H9 (cell line): ENCODE measurements around the gene GYS1. TPM values are rescaled to one million over a fixed set of nuclear protein-coding genes. Genes with fewer than 3 reads are reported as not detected.

ENCODE experiments used
- DNase-seq: peaks from one replicate; pipeline ENCODE4 v3.0.0-alpha.2; 2017
- H2AFZ ChIP-seq: one replicate; pipeline ENCODE4 v1.6.1; 2013; ENCODE audit warnings: mild to moderate bottlenecking, low read length, control low read depth, moderate library complexity
- H2AK5ac ChIP-seq: 2 replicates; pipeline ENCODE4 v1.6.1; 2013; ENCODE audit warnings: low read length, control low read depth, mixed read lengths; ENCODE audit not compliant: insufficient read length
- H2BK120ac ChIP-seq: one replicate; pipeline ENCODE4 v1.6.1; 2013; ENCODE audit warnings: low read depth, mild to moderate bottlenecking, low read length, control low read depth, inconsistent platforms; ENCODE audit not compliant: poor library complexity, severe bottlenecking
- H2BK12ac ChIP-seq: 2 replicates; pipeline ENCODE4 v1.6.1; 2013; ENCODE audit warnings: low read length, control low read depth, mixed read lengths, low read depth; ENCODE audit not compliant: insufficient read length
- H2BK15ac ChIP-seq: 2 replicates; pipeline ENCODE4 v1.6.1; 2013; ENCODE audit warnings: low read depth, low read length, control low read depth
- H2BK20ac ChIP-seq: one replicate; pipeline ENCODE4 v1.6.1; 2013; ENCODE audit warnings: low read depth, mild to moderate bottlenecking, low read length, control low read depth, inconsistent platforms; ENCODE audit not compliant: poor library complexity, severe bottlenecking
- H2BK5ac ChIP-seq: 2 replicates; pipeline ENCODE4 v1.6.1; 2013; ENCODE audit warnings: low read length, control low read depth, mixed read lengths; ENCODE audit not compliant: insufficient read length
- H3K14ac ChIP-seq: 2 replicates; pipeline ENCODE4 v1.6.1; 2013; ENCODE audit warnings: low read length, control low read depth; ENCODE audit not compliant: insufficient read depth
- H3K18ac ChIP-seq: 2 replicates; pipeline ENCODE4 v1.6.1; 2013; ENCODE audit warnings: low read depth, mild to moderate bottlenecking, mixed read lengths, low read length, control low read depth; ENCODE audit not compliant: insufficient read length
- H3K23ac ChIP-seq: 2 replicates; pipeline ENCODE4 v1.6.1; 2013; ENCODE audit warnings: low read length, control low read depth, mixed read lengths, low read depth; ENCODE audit not compliant: insufficient read length
- H3K23me2 ChIP-seq: 2 replicates; pipeline ENCODE4 v1.6.1; 2013; ENCODE audit warnings: low read depth, mild to moderate bottlenecking, mixed read lengths, low read length, control low read depth; ENCODE audit not compliant: insufficient read length, poor library complexity, severe bottlenecking
- H3K27ac ChIP-seq: 2 replicates; pipeline ENCODE4 v1.5.1; 2013; ENCODE audit warnings: low read length, control low read depth, mixed read lengths, low read depth; ENCODE audit not compliant: insufficient read length
- H3K27me3 ChIP-seq: 2 replicates; pipeline ENCODE4 v1.6.1; 2013; ENCODE audit warnings: low read length, control low read depth, inconsistent platforms; ENCODE audit not compliant: insufficient read depth
- H3K4ac ChIP-seq: 2 replicates; pipeline ENCODE4 v1.6.1; 2013; ENCODE audit warnings: low read depth, mild to moderate bottlenecking, control low read depth, inconsistent platforms, low read length, moderate library complexity
- H3K4me1 ChIP-seq: 2 replicates; pipeline ENCODE4 v1.6.1; 2013; ENCODE audit warnings: low read length, control low read depth, inconsistent platforms; ENCODE audit not compliant: insufficient read depth
- H3K4me2 ChIP-seq: 2 replicates; pipeline ENCODE4 v1.6.1; 2013; ENCODE audit warnings: low read length, control low read depth, mixed read lengths; ENCODE audit not compliant: insufficient read length, insufficient read depth
- H3K56ac ChIP-seq: 2 replicates; pipeline ENCODE4 v1.6.1; 2013; ENCODE audit warnings: low read depth, mild to moderate bottlenecking, mixed read lengths, low read length, control low read depth; ENCODE audit not compliant: insufficient read length
- H3K79me1 ChIP-seq: 2 replicates; pipeline ENCODE4 v1.6.1; 2013; ENCODE audit warnings: low read depth, mild to moderate bottlenecking, moderate library complexity, low read length, control low read depth, inconsistent platforms; ENCODE audit not compliant: insufficient read depth, poor library complexity, severe bottlenecking
- H3K79me2 ChIP-seq: 2 replicates; pipeline ENCODE4 v1.6.1; 2013; ENCODE audit warnings: low read length, control low read depth, inconsistent platforms; ENCODE audit not compliant: insufficient read depth
- H3K9ac ChIP-seq: 2 replicates; pipeline ENCODE4 v1.6.1; 2013; ENCODE audit warnings: low read length, control low read depth, mixed read lengths; ENCODE audit not compliant: insufficient read length; ENCODE audit errors: extremely low read depth
- H3K9me3 ChIP-seq: one replicate; pipeline ENCODE4 v1.6.1; 2013; ENCODE audit warnings: low read depth, low read length, inconsistent platforms; ENCODE audit not compliant: control insufficient read depth
- H3T11ph ChIP-seq: one replicate; pipeline ENCODE4 v1.6.1; 2013; ENCODE audit warnings: mild to moderate bottlenecking, low read length, control low read depth, inconsistent platforms
- H4K20me1 ChIP-seq: one replicate; pipeline ENCODE4 v1.6.1; 2013; ENCODE audit not compliant: control insufficient read depth, insufficient read length, insufficient read depth
- H4K5ac ChIP-seq: 2 replicates; pipeline ENCODE4 v1.6.1; 2013; ENCODE audit warnings: low read depth, mild to moderate bottlenecking, mixed read lengths, low read length, control low read depth; ENCODE audit not compliant: insufficient read length
- H4K8ac ChIP-seq: replicated peaks from 2 replicates; pipeline ENCODE4 v1.6.1; 2013; ENCODE audit warnings: low read length, control low read depth, mixed read lengths, low read depth; ENCODE audit not compliant: insufficient read length
- H4K91ac ChIP-seq: 2 replicates; pipeline ENCODE4 v1.6.1; 2013; ENCODE audit warnings: low read depth, mild to moderate bottlenecking, moderate library complexity, mixed read lengths, low read length, control low read depth; ENCODE audit not compliant: insufficient read length
- H3K27ac Mint-ChIP-seq, 3 experiments: 2 replicates in 2 of 3; 3 replicates in 1 of 3; pipeline ENCODE4 v1.8.0; 2020 to 2021; ENCODE audit warnings: mixed read lengths in 3 of 3, mild to moderate bottlenecking in 1 of 3, moderate library complexity in 1 of 3
- H3K27me3 Mint-ChIP-seq: 2 replicates; pipeline ENCODE4 v1.8.0; 2021; ENCODE audit warnings: low read depth, mild to moderate bottlenecking, moderate library complexity, mixed read lengths
- H3K36me3 Mint-ChIP-seq, 3 experiments: 2 replicates in 2 of 3; 3 replicates in 1 of 3; pipeline ENCODE4 v1.8.0; 2020 to 2021; ENCODE audit warnings: low read depth in 3 of 3, mixed read lengths in 3 of 3; ENCODE audit not compliant: insufficient read depth in 1 of 3
- H3K4me1 Mint-ChIP-seq, 2 experiments: 2 replicates each; pipeline ENCODE4 v1.8.0; 2020; ENCODE audit warnings: mixed read lengths in 2 of 2
- H3K4me3 Mint-ChIP-seq, 2 experiments: 2 replicates in 1 of 2; 3 replicates in 1 of 2; pipeline ENCODE4 v1.8.0; 2020 to 2021; ENCODE audit warnings: mild to moderate bottlenecking in 2 of 2, mixed read lengths in 2 of 2, moderate library complexity in 1 of 2
- H3K9me3 Mint-ChIP-seq, 2 experiments: 2 replicates in 1 of 2; 3 replicates in 1 of 2; pipeline ENCODE4 v1.8.0; 2020; ENCODE audit warnings: mild to moderate bottlenecking in 2 of 2, mixed read lengths in 2 of 2, moderate library complexity in 1 of 2
- WGBS: extraction: QIAGEN DNeasy Blood & Tissue Kit; methylation state at CpG from one replicate; pipeline ENCODE4 v1.1.7; 2013; ENCODE audit warnings: missing lambda C conversion rate, low lambda C conversion rate, mixed read lengths; ENCODE audit not compliant: insufficient read length; ENCODE audit errors: extremely low coverage; 5-methylcytosine and 5-hydroxymethylcytosine counted together
- total RNA-seq: library from RNA; stranded (reverse); gene quantifications from 2 replicates; pipeline ENCODE4 v1.2.1, GENCODE V29; 2021
- TF ChIP-seq, protein P1 (sequence below): fragments of 200-600 bp; sonication (generic); conservative IDR thresholded peaks from 3 replicates; pipeline ENCODE4 v1.8.0; 2021; ENCODE audit warnings: antibody characterized with exemption, mild to moderate bottlenecking

The GYS1 gene
- total RNA-seq, 1 experiment from 2014 or later = 44.3 TPM

DNA sequence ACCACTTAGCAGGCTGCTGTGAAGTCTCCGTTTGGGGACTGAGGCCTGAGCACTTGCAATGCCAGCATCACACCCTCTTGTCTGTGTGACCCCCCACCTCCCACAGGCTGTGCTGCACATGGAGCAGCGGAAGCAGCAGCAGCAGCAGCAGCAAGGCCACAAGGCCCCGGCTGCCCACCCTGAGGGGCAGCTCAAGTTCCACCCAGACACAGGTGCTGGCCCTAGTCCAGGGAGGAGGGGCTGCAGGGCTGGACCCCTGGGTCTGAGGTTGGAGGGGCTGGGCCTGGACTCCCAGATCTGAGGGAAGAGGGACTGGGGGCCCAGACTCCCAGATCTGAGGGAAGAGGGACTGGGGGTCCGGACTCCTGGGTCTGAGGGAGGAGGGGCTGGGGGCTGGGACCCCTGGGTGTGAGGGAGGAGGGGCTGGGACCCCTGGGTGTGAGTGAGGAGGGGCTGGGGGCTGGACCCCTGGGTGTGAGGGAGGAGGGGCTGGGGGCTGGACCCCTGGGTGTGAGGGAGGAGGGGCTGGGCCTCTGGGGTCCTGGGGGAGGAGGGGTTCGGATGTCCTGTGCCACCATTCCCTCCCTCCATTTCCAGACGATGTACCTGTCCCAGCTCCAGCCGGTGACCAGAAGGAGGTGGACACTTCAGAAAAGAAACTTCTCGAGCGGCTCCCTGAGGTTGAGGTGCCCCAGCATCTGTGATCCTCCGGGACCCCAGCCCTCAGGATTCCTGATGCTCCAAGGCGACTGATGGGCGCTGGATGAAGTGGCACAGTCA is 71.2 kb downstream of the GYS1 start:
- H3K4me3 Mint-ChIP-seq = no peak overlapping the region
- Histone ChIP-seq H4K91ac (no peak overlapping the region), H3K9ac (no peak overlapping the region), H2AK5ac (no peak overlapping the region), H3K4ac (no peak overlapping the region), H2BK120ac (no peak overlapping the region), H4K8ac (no peak overlapping the region), H3K79me1 (no peaks in the 10 kb centered on the region), H3K14ac (no peak overlapping the region), H3K4me1 (no peaks in the 10 kb centered on the region), H2BK20ac (no peak overlapping the region), H3K23me2 (no peaks in the 10 kb centered on the region), H3T11ph (no peak overlapping the region), H3K4me2 (no peak overlapping the region), H2BK12ac (no peak overlapping the region), H3K56ac (no peak overlapping the region), H4K5ac (no peak overlapping the region), H2BK15ac (no peak overlapping the region), H3K23ac (no peak overlapping the region), H3K9me3 (no peaks in the 10 kb centered on the region), H2AFZ (no peak overlapping the region), H4K20me1 (no peaks in the 10 kb centered on the region), H3K79me2 (no peaks in the 10 kb centered on the region), H3K27ac (no peak overlapping the region), H3K18ac (no peak overlapping the region), H3K27me3 (no peaks in the 10 kb centered on the region), H2BK5ac (no peak overlapping the region)
- TF ChIP-seq, protein P1, sequence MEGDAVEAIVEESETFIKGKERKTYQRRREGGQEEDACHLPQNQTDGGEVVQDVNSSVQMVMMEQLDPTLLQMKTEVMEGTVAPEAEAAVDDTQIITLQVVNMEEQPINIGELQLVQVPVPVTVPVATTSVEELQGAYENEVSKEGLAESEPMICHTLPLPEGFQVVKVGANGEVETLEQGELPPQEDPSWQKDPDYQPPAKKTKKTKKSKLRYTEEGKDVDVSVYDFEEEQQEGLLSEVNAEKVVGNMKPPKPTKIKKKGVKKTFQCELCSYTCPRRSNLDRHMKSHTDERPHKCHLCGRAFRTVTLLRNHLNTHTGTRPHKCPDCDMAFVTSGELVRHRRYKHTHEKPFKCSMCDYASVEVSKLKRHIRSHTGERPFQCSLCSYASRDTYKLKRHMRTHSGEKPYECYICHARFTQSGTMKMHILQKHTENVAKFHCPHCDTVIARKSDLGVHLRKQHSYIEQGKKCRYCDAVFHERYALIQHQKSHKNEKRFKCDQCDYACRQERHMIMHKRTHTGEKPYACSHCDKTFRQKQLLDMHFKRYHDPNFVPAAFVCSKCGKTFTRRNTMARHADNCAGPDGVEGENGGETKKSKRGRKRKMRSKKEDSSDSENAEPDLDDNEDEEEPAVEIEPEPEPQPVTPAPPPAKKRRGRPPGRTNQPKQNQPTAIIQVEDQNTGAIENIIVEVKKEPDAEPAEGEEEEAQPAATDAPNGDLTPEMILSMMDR = no peak
- H3K27me3 Mint-ChIP-seq = no peaks in the 10 kb centered on the region; the same call in 1 of the 2 replicates
- H3K27ac Mint-ChIP-seq = 0 out of 7 replicates have a peak overlapping the region, but pooled peaks of 1 of the 3 experiments have one; percentile 49
- DNase-seq = no peak
- no peaks in the 10 kb centered on the region for H3K9me3 Mint-ChIP-seq
- no CpG with 5 or more reads among the region's 12 CpGs for WGBS
- H3K4me1 Mint-ChIP-seq = 0 out of 4 replicates have a peak, but pooled peaks cover 2% of the 10 kb centered on the region in 2 experiments
- peaks cover 8 to 40% (median 32%) of the 10 kb centered on the region in 3 experiments for H3K36me3 Mint-ChIP-seq
